DOHH2 (cell line): ENCODE data around the gene DCTD.
A peak's percentile ranks its signal among the peaks of the same experiment; 100 is the strongest.

ENCODE experiments used
- H3F3A ChIP-seq: fragments of 200-600 bp; sonication (generic), shearing (Covaris generic); 2 replicates; pipeline ENCODE4 v1.6.0; 2016; ENCODE audit warnings: antibody characterized with exemption, mild to moderate bottlenecking; ENCODE audit not compliant: control insufficient read depth, insufficient read depth
- H3K27ac ChIP-seq: fragments of 200-600 bp; sonication (generic); 2 replicates; pipeline ENCODE4 v1.5.1; 2014; ENCODE audit warnings: low read depth, mild to moderate bottlenecking, low read length, moderate library complexity
- H3K27me3 ChIP-seq: fragments of 200-600 bp; sonication (generic); 2 replicates; pipeline ENCODE4 v1.6.1; 2014; ENCODE audit warnings: mild to moderate bottlenecking, low read length, mixed read lengths; ENCODE audit not compliant: control insufficient read depth
- H3K36me3 ChIP-seq: fragments of 200-600 bp; sonication (generic); 2 replicates; pipeline ENCODE4 v1.6.1; 2014; ENCODE audit warnings: mild to moderate bottlenecking, low read length, moderate library complexity, mixed read lengths; ENCODE audit not compliant: control insufficient read depth
- H3K4me1 ChIP-seq: fragments of 200-600 bp; sonication (generic); 2 replicates; pipeline ENCODE4 v1.6.1; 2014; ENCODE audit warnings: mild to moderate bottlenecking, low read length, mixed read lengths; ENCODE audit not compliant: control insufficient read depth
- H3K4me2 ChIP-seq: fragments of 200-600 bp; sonication (generic); 2 replicates; pipeline ENCODE4 v1.6.0; 2014; ENCODE audit warnings: mild to moderate bottlenecking, low read length, moderate library complexity
- H3K4me3 ChIP-seq: fragments of 200-600 bp; sonication (generic); 2 replicates; pipeline ENCODE4 v1.5.1; 2014; ENCODE audit warnings: mild to moderate bottlenecking, low read length, mixed read lengths
- H3K79me2 ChIP-seq: fragments of 200-600 bp; sonication (generic); 2 replicates; pipeline ENCODE4 v1.6.1; 2014; ENCODE audit warnings: mild to moderate bottlenecking, low read length, mixed read lengths; ENCODE audit not compliant: control insufficient read depth
- H3K9me2 ChIP-seq: fragments of 200-600 bp; sonication (generic); replicated peaks from 2 replicates; pipeline ENCODE4 v1.6.1; 2014; ENCODE audit warnings: mild to moderate bottlenecking, low read length, mixed read lengths; ENCODE audit not compliant: control insufficient read depth
- H3K9me3 ChIP-seq: fragments of 200-600 bp; sonication (generic); 2 replicates; pipeline ENCODE4 v1.6.1; 2014; ENCODE audit warnings: antibody characterized with exemption, low read length, mixed read lengths; ENCODE audit not compliant: control insufficient read depth, insufficient read depth
- H4K20me1 ChIP-seq: fragments of 200-600 bp; sonication (generic); 2 replicates; pipeline ENCODE4 v1.6.0; 2014; ENCODE audit warnings: low read depth, mild to moderate bottlenecking, antibody characterized with exemption, low read length, moderate library complexity; ENCODE audit not compliant: control insufficient read depth, insufficient read depth
- CTCF ChIP-seq: fragments of 200-600 bp; sonication (generic); IDR thresholded peaks from one replicate; pipeline ENCODE4 v1.5.1; 2014; ENCODE audit warnings: antibody characterized with exemption, mild to moderate bottlenecking, low read depth, low read length; ENCODE audit not compliant: poor library complexity, severe bottlenecking
- EZH2phosphoT487 ChIP-seq: fragments of 200-600 bp; sonication (generic); IDR thresholded peaks from 2 replicates; pipeline ENCODE4 v1.6.1; 2017; ENCODE audit warnings: borderline replicate concordance, mild to moderate bottlenecking, antibody characterized with exemption, low read length, moderate library complexity, mixed read lengths

DCTD gene

GRCh38 chr4:182874797-182875345 is 42.3 kb downstream of the DCTD start:
- TF ChIP-seq CTCF (no peak), EZH2phosphoT487 (no peak)
- H3K36me3 ChIP-seq: no peaks in the 10 kb centered on the region
- H3K27ac ChIP-seq: peak overlapping the region; percentile 40
- H3K79me2 ChIP-seq: no peaks in the 10 kb centered on the region
- peak overlapping the region; percentile 56 for H3K4me3 ChIP-seq
- peak overlapping the region; percentile 55 for H3K4me2 ChIP-seq
- no peaks in the 10 kb centered on the region for H3K9me2 ChIP-seq
- H3K4me1 ChIP-seq: peaks cover 23% of the 10 kb centered on the region
- peaks cover 13% of the 10 kb centered on the region for H3K27me3 ChIP-seq
- peaks cover 3% of the 10 kb centered on the region; the same call in 1 of the 2 replicates for H4K20me1 ChIP-seq
- H3F3A ChIP-seq: peaks cover 6% of the 10 kb centered on the region; the same call in 1 of the 2 replicates
- H3K9me3 ChIP-seq: no peaks in the 10 kb centered on the region

- peaks cover 15% of the 10 kb centered on the region for H3K27me3 ChIP-seq
- no peaks in the 10 kb centered on the region for H3K79me2 ChIP-seq
- H3K4me1 ChIP-seq: peaks cover 23% of the 10 kb centered on the region
- H3F3A ChIP-seq: peaks cover 6% of the 10 kb centered on the region; the same call in 1 of the 2 replicates
- no peaks in the 10 kb centered on the region for H3K9me3 ChIP-seq
- no peaks in the 10 kb centered on the region for H3K36me3 ChIP-seq
- peak overlapping the region; percentile 40 for H3K27ac ChIP-seq
- H3K4me3 ChIP-seq: peak overlapping the region; percentile 56
- peaks cover 3% of the 10 kb centered on the region; the same call in 1 of the 2 replicates for H4K20me1 ChIP-seq
- no peak for TF ChIP-seq EZH2phosphoT487
- TF ChIP-seq CTCF: no peak
- no peaks in the 10 kb centered on the region for H3K9me2 ChIP-seq
- H3K4me2 ChIP-seq: peak overlapping the region; percentile 55
Observed at GRCh38 chr4:182874304-182874751, 42.9 kb downstream of the DCTD start.

GRCh38 chr4:182873726-182874125 is 43.5 kb downstream of the DCTD start:
- Histone ChIP-seq H3K4me3 (peak overlapping the region; percentile 56), H3K27me3 (peaks cover 19% of the 10 kb centered on the region), H3K4me1 (peaks cover 23% of the 10 kb centered on the region), H3K27ac (peak overlapping the region; percentile 40), H3F3A (peaks cover 6% of the 10 kb centered on the region; the same call in 1 of the 2 replicates), H3K79me2 (no peaks in the 10 kb centered on the region), H3K9me3 (no peaks in the 10 kb centered on the region), H3K36me3 (no peaks in the 10 kb centered on the region), H3K4me2 (peak overlapping the region; percentile 55), H3K9me2 (no peaks in the 10 kb centered on the region), H4K20me1 (peaks cover 3% of the 10 kb centered on the region; the same call in 1 of the 2 replicates)
- no peak; the same call in 1 of the 2 replicates for TF ChIP-seq EZH2phosphoT487
- no peak for TF ChIP-seq CTCF
